Adrenal gland (tissue), 5 donors: ENCODE results near the gene DOCK7.

ENCODE experiments used
- CTCF ChIP-seq, 6 experiments: fragments of 450-650 bp in 4 of 6; fragments of 200-600 bp in 2 of 6; sonication (generic) in 1 of 6; IDR thresholded peaks; 1 replicate in 5 of 6; 2 replicates in 1 of 6; pipeline versions ENCODE4 v1.5.1 to v1.8.0; 2016 to 2021; ENCODE audit warnings: antibody characterized with exemption in 6 of 6, mild to moderate bottlenecking in 2 of 6, moderate library complexity in 1 of 6
- POLR2A ChIP-seq, 2 donors: fragments of 450-650 bp; IDR thresholded peaks; one replicate each; pipeline ENCODE4 v1.6.1; 2017; ENCODE audit warnings: antibody characterized with exemption in 2 of 2, mild to moderate bottlenecking in 2 of 2, moderate library complexity in 1 of 2
- donor health status: DM: no; HTN: no; CAD: no.

DNA sequence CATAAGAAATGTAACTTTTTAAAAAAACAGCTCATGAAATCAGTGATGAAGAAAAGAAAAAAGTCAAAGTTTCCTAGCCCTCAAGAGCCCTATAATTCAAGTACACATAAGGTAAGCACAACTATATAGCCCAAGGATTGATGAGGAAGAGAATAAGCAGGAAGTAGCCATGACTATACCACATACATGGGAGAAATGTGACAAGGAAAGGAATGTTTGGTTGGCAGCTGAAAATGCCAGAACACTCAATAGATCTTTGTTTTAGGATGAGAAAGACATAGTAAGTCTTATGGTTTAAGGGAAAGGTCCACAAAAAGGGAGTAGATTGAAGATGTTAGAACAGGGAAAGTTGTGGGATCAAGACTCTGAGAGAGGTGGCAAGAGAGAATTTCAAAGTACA, 5.7 kb downstream of the DOCK7 start:
- TF ChIP-seq CTCF (IDR thresholded peaks at IDR 0.05) = no peak
- no peak for TF ChIP-seq POLR2A (IDR thresholded peaks at IDR 0.05)
